Measurements from ENCODE around the gene ARHGAP20. TPM values are rescaled to one million over a fixed set of nuclear protein-coding genes. Genes with fewer than 3 reads are reported as not detected.

ARHGAP20 gene
- total and polyA plus RNA-seq, 2 of the 4 experiments (the other 2 are of a cell fraction), result 1.4 to 2.5 TPM

GRCh38 chr11:110654456-110654855, 57.8 kb downstream of the ARHGAP20 start:
- no peak overlapping the region for H2BK120ac ChIP-seq (ENCODE audit: low read depth, low read length)
- H2BK20ac ChIP-seq (ENCODE audit: low read depth, low read length), result no peak overlapping the region
- H3K9ac ChIP-seq (ENCODE audit: low read depth, low read length), result no peak overlapping the region
- H3K4me1 ChIP-seq (ENCODE audit: control insufficient read depth, insufficient read depth, low read length), result no peaks in the 10 kb centered on the region
- ChIA-PET CTCF (no interaction called here), POLR2A (ENCODE audit: unreplicated experiment) (no interaction called here)
- no peak overlapping the region for H3K4me2 ChIP-seq (ENCODE audit: low read depth, low read length)
- no TSS peak for BruUV-seq (replicated peaks)
- H3K4me3 ChIP-seq (ENCODE audit: insufficient read depth, low read depth, low read length), result no peak overlapping the region
- no peak overlapping the region for H2BK15ac ChIP-seq (ENCODE audit: low read depth, low read length)
- no peaks in the 10 kb centered on the region for H4K20me1 ChIP-seq (ENCODE audit: insufficient read depth, low read length)
- no peak overlapping the region for H3K56ac ChIP-seq (ENCODE audit: extremely low read depth, insufficient read depth, low read length)
- H4K91ac ChIP-seq (ENCODE audit: insufficient read depth, low read depth, low read length), result no peak overlapping the region
- H3K36me3 ChIP-seq (ENCODE audit: control insufficient read depth, insufficient read depth, low read length), result no peaks in the 10 kb centered on the region
- H2AK9ac ChIP-seq (replicated peaks; ENCODE audit: low read depth, low read length, poor library complexity), result no peak overlapping the region
- H3K4ac ChIP-seq (ENCODE audit: low read depth, low read length), result no peak overlapping the region
- no peaks in the 10 kb centered on the region for H3K9me1 ChIP-seq (ENCODE audit: insufficient read depth, low read length)
- in situ Hi-C loops (cut with MboI; ENCODE audit: low sequenced_read_pairs), result no loop called here
- H3K14ac ChIP-seq (replicated peaks; ENCODE audit: low read depth, low read length), result no peak overlapping the region
- no peak overlapping the region for H3K23ac ChIP-seq (ENCODE audit: low read depth, low read length)
- H3K27ac ChIP-seq (ENCODE audit: insufficient read depth, low read length), result no peak overlapping the region
- no peak overlapping the region for H2AK5ac ChIP-seq (ENCODE audit: low read depth, low read length)
- ATAC-seq (ENCODE audit: low read depth) (no peak), DNase-seq (no peak)
- H4K5ac ChIP-seq (ENCODE audit: low read depth, low read length), result no peak overlapping the region
- no peaks in the 10 kb centered on the region for H3K9me3 ChIP-seq (ENCODE audit: control insufficient read depth, insufficient read depth, low read length)
- WGBS, 2 experiments (ENCODE audit: extremely low coverage in 2 of 2, insufficient read length in 1 of 2), result no CpG with 5 or more reads among the region's 3 CpGs
- H2BK5ac ChIP-seq (ENCODE audit: low read depth, low read length, poor library complexity, severe bottlenecking), result no peak overlapping the region
- intact Hi-C loops (cut with micrococcal nuclease), result no loop called here
- H2AFZ ChIP-seq (replicated peaks; ENCODE audit: low read length, poor library complexity), result no peak overlapping the region
- dilution Hi-C loops (cut with HindIII; ENCODE audit: low sequenced_read_pairs, unreplicated experiment), result no loop called here
- no peaks in the 10 kb centered on the region for H3K27me3 ChIP-seq (ENCODE audit: control insufficient read depth, insufficient read depth, low read length)
- H3K18ac ChIP-seq (ENCODE audit: low read depth, low read length), result no peak overlapping the region
- peaks cover 5 to 6% of the 10 kb centered on the region in 2 experiments; a peak in 2 of 4 replicates for H3K79me1 ChIP-seq (ENCODE audit: low read depth in 1 of 2, low read length in 2 of 2)
- TF ChIP-seq RFX5 (IDR thresholded peaks at IDR 0.05; ENCODE audit: low read depth, low read length) (no peak), CHD1 (IDR thresholded peaks at IDR 0.05; ENCODE audit: low read depth, low read length) (no peak)
- TF ChIP-seq, protein P1, sequence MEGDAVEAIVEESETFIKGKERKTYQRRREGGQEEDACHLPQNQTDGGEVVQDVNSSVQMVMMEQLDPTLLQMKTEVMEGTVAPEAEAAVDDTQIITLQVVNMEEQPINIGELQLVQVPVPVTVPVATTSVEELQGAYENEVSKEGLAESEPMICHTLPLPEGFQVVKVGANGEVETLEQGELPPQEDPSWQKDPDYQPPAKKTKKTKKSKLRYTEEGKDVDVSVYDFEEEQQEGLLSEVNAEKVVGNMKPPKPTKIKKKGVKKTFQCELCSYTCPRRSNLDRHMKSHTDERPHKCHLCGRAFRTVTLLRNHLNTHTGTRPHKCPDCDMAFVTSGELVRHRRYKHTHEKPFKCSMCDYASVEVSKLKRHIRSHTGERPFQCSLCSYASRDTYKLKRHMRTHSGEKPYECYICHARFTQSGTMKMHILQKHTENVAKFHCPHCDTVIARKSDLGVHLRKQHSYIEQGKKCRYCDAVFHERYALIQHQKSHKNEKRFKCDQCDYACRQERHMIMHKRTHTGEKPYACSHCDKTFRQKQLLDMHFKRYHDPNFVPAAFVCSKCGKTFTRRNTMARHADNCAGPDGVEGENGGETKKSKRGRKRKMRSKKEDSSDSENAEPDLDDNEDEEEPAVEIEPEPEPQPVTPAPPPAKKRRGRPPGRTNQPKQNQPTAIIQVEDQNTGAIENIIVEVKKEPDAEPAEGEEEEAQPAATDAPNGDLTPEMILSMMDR (conservative IDR thresholded peaks at IDR 0.05; ENCODE audit: low read depth, low read length), result no peak
- TF ChIP-seq, protein P2, sequence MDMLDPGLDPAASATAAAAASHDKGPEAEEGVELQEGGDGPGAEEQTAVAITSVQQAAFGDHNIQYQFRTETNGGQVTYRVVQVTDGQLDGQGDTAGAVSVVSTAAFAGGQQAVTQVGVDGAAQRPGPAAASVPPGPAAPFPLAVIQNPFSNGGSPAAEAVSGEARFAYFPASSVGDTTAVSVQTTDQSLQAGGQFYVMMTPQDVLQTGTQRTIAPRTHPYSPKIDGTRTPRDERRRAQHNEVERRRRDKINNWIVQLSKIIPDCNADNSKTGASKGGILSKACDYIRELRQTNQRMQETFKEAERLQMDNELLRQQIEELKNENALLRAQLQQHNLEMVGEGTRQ (IDR thresholded peaks at IDR 0.05; ENCODE audit: low read depth, low read length), result no peak
- H4K8ac ChIP-seq (ENCODE audit: low read depth in 2 of 2, low read length in 2 of 2), result no peak overlapping the region
